ENCODE results near the gene DMRT1.

The DMRT1 gene

GRCh38 chr9:841371-842209, at the start of gene DMRT1:
TSS of gene DMRT1 (plus strand) at chr9:841697. CDS start at chr9:841839, 142 bp downstream.
- H3K4me3 ChIP-seq (ENCODE audit: low read depth, low read length): no peak within 1 kb of the TSS
- DNase-seq (ENCODE audit: low read depth): no peak

GRCh38 chr9:792331-793260, 48.9 kb upstream of the DMRT1 start:
- H3K4me3 ChIP-seq (ENCODE audit: low read depth, low read length): no peak overlapping the region
- no peak for TF ChIP-seq MAX (IDR thresholded peaks at IDR 0.05; ENCODE audit: low read depth, low read length)
- no peak for TF ChIP-seq POLR2A (IDR thresholded peaks at IDR 0.05; ENCODE audit: extremely low read depth, insufficient read length)
- TF ChIP-seq MYC (IDR thresholded peaks at IDR 0.05; ENCODE audit: low read depth, low read length): no peak
- TF ChIP-seq CTCF (IDR thresholded peaks at IDR 0.05; ENCODE audit: low read depth, low read length): no peak
- DNase-seq (ENCODE audit: low read depth): peak; percentile 87

More at GRCh38 chr9:841371-842209, at the start of gene DMRT1:
- TF ChIP-seq MYC (IDR thresholded peaks at IDR 0.05; ENCODE audit: low read depth, low read length) (no peak), POLR2A (IDR thresholded peaks at IDR 0.05; ENCODE audit: extremely low read depth, insufficient read length) (no peak), MAX (IDR thresholded peaks at IDR 0.05; ENCODE audit: low read depth, low read length) (no peak), CTCF (IDR thresholded peaks at IDR 0.05; ENCODE audit: low read depth, low read length) (no peak)

- no peak overlapping the region for H3K4me3 ChIP-seq (ENCODE audit: low read depth, low read length)
Observed at GRCh38 chr9:794386-794785, 47.1 kb upstream of the DMRT1 start.

GRCh38 chr9:795869-796268, 45.6 kb upstream of the DMRT1 start:
- no peak for DNase-seq (ENCODE audit: low read depth)
- no peak for TF ChIP-seq MAX (IDR thresholded peaks at IDR 0.05; ENCODE audit: low read depth, low read length)
- TF ChIP-seq CTCF (IDR thresholded peaks at IDR 0.05; ENCODE audit: low read depth, low read length): no peak
- no peak for TF ChIP-seq MYC (IDR thresholded peaks at IDR 0.05; ENCODE audit: low read depth, low read length)
- TF ChIP-seq POLR2A (IDR thresholded peaks at IDR 0.05; ENCODE audit: extremely low read depth, insufficient read length): no peak
- no peak overlapping the region for H3K4me3 ChIP-seq (ENCODE audit: low read depth, low read length)

More at GRCh38 chr9:794386-794785, 47.1 kb upstream of the DMRT1 start:
- TF ChIP-seq MAX (IDR thresholded peaks at IDR 0.05; ENCODE audit: low read depth, low read length) (no peak), POLR2A (IDR thresholded peaks at IDR 0.05; ENCODE audit: extremely low read depth, insufficient read length) (no peak), MYC (IDR thresholded peaks at IDR 0.05; ENCODE audit: low read depth, low read length) (no peak), CTCF (IDR thresholded peaks at IDR 0.05; ENCODE audit: low read depth, low read length) (no peak)
- peak; percentile 67 for DNase-seq (ENCODE audit: low read depth)

- no peak for DNase-seq (ENCODE audit: low read depth)
- no peak overlapping the region for H3K4me3 ChIP-seq (ENCODE audit: low read depth, low read length)
- TF ChIP-seq MYC (IDR thresholded peaks at IDR 0.05; ENCODE audit: low read depth, low read length) (no peak), CTCF (IDR thresholded peaks at IDR 0.05; ENCODE audit: low read depth, low read length) (no peak), MAX (IDR thresholded peaks at IDR 0.05; ENCODE audit: low read depth, low read length) (no peak), POLR2A (IDR thresholded peaks at IDR 0.05; ENCODE audit: extremely low read depth, insufficient read length) (no peak)
Observed at GRCh38 chr9:800591-801150, 40.8 kb upstream of the DMRT1 start.
